ENCODE data around the gene BCL2A1.
"Not testable (repeated sequence)": the region's sequence is repeated elsewhere in the genome, so short reads cannot be mapped to it uniquely, and the experiment has no call there.

Gene BCL2A1

GRCh38 chr15:79970624-79971434 lies at the start of gene BCL2A1:
Gene BCL2A1 (minus strand): TSS chr15:79971196. CDS start chr15:79971119, 77 bp downstream.
- peak; percentile 40 for DNase-seq

- DNase-seq, result no peak
Observed at GRCh38 chr15:80020731-80021130, 49.7 kb upstream of the BCL2A1 start.

GRCh38 chr15:80020149-80020548 lies 49.2 kb upstream of the BCL2A1 start:
- DNase-seq, result not testable (repeated sequence)

GRCh38 chr15:80019168-80019745 lies 48.3 kb upstream of the BCL2A1 start:
- DNase-seq, result no peak

DNA sequence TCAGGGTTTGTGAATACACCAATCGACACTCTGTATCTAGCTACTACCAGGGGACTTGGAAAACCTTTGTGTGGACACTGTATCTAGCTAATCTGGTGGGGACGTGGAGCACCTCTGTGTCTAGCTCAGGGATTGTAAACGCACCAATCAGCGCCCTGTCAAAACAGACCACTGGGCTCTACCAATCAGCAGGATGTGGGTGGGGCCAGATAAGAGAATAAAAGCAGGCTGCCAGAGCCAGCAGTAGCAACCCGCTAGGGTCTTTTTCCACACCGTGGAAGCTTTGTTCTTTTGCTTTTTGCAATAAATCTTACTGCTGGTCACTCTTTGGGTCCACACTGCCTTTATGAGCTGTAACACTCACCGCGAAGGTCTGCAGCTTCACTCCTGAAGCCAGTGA lies 46.1 kb upstream of the BCL2A1 start:
- not testable (repeated sequence) for DNase-seq

GRCh38 chr15:80016506-80016905 lies 45.5 kb upstream of the BCL2A1 start:
- DNase-seq, result not testable (repeated sequence)

DNA sequence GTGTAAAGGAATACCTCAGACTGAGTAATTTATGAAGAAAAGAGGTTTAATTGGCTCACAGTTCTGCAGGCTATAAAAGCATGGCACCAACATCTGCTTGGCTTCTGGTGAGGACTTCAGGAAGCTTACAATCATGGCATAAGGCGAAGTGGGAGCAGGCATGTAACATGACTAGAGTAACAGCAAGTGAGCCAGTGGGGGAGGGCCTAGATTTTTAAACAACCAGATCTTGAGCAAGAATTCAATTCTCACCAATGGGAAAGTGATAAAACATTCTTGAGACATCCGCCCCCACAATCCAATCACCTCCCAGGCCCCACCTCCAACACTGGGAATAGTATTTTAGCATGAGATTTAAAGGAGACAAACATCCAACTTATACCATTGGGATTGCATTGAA lies 44.2 kb upstream of the BCL2A1 start:
- DNase-seq, result no peak

GRCh38 chr15:80014186-80014585 lies 43.2 kb upstream of the BCL2A1 start:
- DNase-seq, result not testable (repeated sequence)

- DNase-seq, result no peak
Observed at GRCh38 chr15:80012060-80012726, 41.2 kb upstream of the BCL2A1 start.

GRCh38 chr15:80011596-80011995 lies 40.6 kb upstream of the BCL2A1 start:
- no peak for DNase-seq

GRCh38 chr15:80011041-80011523 lies 40.1 kb upstream of the BCL2A1 start:
- not testable (repeated sequence) for DNase-seq

- peak; percentile 52 for DNase-seq
Observed at GRCh38 chr15:80010131-80010673, 39.2 kb upstream of the BCL2A1 start.

DNA sequence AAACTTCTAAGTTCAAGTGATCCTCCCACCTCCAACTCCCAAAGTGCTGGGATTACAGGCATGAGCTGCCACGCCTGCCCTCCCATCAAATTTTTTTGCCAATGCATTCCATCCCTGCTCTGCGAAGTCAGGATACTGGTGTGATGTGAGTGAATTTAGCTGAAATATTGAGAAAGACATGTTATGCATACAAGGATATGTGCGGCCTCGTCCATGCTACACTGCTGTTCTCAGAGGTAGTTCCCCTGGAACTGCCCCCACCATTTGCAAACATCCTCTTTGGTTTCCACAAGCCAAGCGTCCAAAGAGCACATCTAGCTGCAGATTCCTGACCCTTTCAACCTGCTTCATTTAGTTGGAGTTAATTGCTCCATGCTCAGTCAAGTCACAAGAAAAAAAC lies 36.5 kb upstream of the BCL2A1 start:
- no peak for DNase-seq

DNA sequence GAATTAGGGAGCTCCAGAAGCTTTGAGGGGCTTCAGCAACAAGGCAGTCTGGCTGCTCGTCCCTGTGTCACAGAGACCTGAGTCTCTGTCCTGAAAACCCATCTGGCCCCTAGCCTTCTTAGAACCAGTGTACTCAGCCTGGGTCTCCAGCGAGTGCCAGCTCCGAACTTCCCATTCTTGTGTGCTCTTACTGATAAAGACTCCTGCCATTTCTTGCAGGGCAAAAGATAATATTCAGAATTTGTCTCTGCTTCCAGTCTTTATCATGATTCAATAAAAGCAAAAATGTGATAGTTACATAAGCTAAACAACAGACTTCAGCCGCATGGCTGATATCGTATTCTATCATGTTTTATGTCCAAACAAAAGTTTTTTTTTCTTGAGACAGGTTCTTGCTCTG lies 36.0 kb upstream of the BCL2A1 start:
- no peak for DNase-seq

DNA sequence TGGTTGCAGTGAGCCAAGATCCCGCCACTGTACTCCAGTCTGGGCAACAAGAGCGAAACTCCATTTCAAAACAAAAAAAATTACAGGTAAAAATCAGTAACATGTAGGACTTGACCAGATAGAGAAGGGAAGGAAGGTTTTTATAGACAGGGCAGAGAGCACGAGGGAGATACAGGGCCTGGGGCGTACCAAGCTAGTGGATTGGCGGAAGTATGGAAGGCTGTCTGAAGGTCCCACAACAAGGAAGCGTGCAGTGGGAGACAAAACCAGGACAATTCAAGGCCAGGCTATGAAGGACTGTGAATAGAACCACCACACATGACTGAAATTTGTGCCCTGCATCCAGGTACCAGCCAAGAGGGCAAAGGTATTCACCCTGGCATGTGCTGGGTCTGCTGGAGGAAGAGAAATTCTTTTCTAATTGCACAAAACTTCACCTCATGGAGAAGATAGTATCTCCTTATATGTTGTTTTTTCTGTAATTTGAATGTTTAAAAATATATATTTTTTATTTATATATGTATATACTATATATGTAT lies 33.0 kb upstream of the BCL2A1 start:
- DNase-seq, result no peak

- DNase-seq, result no peak
Observed at GRCh38 chr15:80003171-80003570, 32.2 kb upstream of the BCL2A1 start.

GRCh38 chr15:80002267-80002666 lies 31.3 kb upstream of the BCL2A1 start:
- no peak for DNase-seq

GRCh38 chr15:79994615-79995014 lies 23.6 kb upstream of the BCL2A1 start:
- DNase-seq, result no peak

- DNase-seq, result no peak
Observed at GRCh38 chr15:79991826-79992225, 20.8 kb upstream of the BCL2A1 start.

- no peak for DNase-seq
Observed at GRCh38 chr15:79990997-79991334, 20.0 kb upstream of the BCL2A1 start.

DNA sequence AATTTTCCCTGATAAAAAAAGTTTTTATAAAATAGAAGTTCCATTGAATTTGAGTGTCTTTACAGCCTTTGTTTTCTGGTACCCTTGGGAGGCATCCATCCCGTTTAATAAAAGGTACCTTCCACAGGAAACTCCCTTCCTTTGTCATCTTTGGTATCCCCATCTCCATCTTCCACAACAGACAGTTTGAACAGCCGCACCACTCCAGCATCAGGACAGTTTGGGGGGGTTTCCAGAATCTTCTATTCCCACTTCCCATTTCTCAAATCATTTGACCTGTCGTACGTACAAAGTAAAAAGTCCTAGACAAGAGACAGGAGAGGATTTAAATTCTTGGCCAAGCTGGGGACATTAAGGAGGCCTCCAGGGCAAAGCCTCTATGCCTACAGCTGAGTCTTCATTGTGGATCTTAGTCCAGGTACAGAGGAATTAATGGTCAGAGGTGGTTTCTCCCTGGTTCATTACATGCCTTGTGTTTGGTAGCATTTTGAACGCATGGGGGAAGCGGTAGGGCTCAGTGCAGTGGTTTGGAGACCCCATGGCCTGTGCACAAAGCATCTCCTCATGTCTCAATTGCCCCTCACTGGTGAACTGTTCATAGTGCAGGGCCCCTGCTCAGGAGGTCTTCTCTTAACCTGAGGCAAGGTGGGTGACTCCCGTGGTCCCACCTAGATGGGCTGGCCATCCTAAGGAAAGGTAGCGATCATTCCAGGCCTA lies 19.4 kb upstream of the BCL2A1 start:
- DNase-seq, result no peak

DNA sequence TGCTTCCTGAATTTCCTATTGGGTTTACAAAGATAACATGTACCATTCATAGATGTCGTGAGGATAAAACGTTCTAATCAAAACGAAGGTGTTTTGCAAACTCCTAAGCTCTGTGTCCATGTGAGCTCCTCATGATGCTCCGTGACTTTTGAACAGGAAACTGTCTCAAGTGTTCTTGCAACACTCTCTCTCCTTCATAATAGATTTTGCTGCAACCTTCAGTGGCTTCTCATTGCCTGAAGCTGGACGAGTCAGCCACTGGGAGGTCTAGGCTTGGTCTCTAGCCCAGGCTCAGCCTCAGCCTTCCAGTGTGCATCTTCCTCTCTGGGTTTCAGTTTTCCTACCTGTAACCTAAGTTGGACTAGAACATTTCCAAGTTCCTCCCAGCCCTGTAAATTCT lies 18.7 kb upstream of the BCL2A1 start:
- DNase-seq, result no peak

DNA sequence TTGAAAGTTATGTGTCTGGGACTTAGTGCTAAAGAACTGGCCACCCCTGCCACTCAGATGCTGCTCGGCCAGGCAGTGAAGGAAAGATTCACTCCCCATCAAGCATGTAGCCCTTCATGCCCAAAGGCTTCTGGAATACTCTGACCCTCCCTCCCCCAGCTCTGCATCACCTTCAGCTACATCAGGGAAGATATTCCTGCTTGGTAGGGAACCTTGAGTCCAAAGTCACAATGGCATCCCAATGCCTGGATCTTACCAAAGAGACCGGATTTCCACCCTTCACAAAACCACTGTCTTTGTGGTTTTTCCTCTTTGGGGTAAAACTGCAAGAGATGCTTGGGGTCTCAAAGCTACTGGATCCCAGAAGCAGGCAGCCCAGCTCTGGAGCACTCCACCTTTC lies 18.2 kb upstream of the BCL2A1 start:
- DNase-seq, result no peak

Data from RPMI8226 (cell line).